ENCODE measurements around the gene THSD4.

DNA sequence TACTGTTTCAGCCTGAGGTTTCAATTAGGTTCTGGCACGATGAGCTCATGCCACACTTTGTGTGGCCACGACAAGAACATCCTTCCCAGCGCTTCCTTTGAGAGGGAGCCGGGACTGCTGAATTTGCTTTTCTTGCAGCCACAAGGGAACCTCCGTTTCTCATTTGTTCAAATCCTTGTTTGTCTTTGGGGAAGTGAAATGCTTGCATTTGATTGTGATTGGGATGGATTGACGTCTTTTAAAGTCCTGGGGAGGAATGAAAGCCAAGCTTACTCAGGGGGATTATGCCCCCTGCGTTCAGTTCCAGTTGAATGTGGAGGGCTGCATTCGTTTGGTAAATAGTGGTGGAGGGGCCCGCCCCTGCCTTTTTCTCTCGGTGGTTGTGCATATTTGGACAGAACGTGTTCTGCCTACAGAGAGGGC lies 277.6 kb downstream of the THSD4 start:
- TF ChIP-seq, protein P1, sequence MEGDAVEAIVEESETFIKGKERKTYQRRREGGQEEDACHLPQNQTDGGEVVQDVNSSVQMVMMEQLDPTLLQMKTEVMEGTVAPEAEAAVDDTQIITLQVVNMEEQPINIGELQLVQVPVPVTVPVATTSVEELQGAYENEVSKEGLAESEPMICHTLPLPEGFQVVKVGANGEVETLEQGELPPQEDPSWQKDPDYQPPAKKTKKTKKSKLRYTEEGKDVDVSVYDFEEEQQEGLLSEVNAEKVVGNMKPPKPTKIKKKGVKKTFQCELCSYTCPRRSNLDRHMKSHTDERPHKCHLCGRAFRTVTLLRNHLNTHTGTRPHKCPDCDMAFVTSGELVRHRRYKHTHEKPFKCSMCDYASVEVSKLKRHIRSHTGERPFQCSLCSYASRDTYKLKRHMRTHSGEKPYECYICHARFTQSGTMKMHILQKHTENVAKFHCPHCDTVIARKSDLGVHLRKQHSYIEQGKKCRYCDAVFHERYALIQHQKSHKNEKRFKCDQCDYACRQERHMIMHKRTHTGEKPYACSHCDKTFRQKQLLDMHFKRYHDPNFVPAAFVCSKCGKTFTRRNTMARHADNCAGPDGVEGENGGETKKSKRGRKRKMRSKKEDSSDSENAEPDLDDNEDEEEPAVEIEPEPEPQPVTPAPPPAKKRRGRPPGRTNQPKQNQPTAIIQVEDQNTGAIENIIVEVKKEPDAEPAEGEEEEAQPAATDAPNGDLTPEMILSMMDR (IDR thresholded peaks at IDR 0.05), result no peak
- no peak for TF ChIP-seq POLR2A (IDR thresholded peaks at IDR 0.05)

Measured in thyroid gland (tissue), 4 donors.